Activated CD8-positive, alpha-beta memory T cell treated with anti-CD3 and anti-CD28 coated beads, Interleukin-2, amount 10 ng/mL, durations not matched to agents 7 days and 5 days (primary cell): ENCODE results near the gene CD82. TPM values are rescaled to one million over a fixed set of nuclear protein-coding genes. Genes with fewer than 3 reads are reported as not detected.
A peak's percentile ranks its signal among the peaks of the same experiment; 100 is the strongest.

Source experiments
- ATAC-seq: fragments of 150-1000 bp; cut with Tn5 transposase; one replicate; pipeline ENCODE4 v1.10.0; 2021; ENCODE audit warnings: moderate library complexity
- CTCF ChIA-PET: fragments of 350-600 bp; sonication (Branson Sonifier 250); formaldehyde crosslinking; loops from one replicate; lab custom pipeline; 2021; ENCODE audit warnings: antibody characterized with exemption; lab: Charles Lee
- DNase-seq: peaks from one replicate; pipeline ENCODE4 v3.0.0-alpha.2; 2020
- H3K27ac Mint-ChIP-seq: one replicate; pipeline ENCODE4 v1.8.0; 2021; ENCODE audit warnings: mild to moderate bottlenecking, mixed read lengths
- H3K27me3 Mint-ChIP-seq: one replicate; pipeline ENCODE4 v1.8.0; 2021; ENCODE audit warnings: mixed read lengths
- H3K36me3 Mint-ChIP-seq: one replicate; pipeline ENCODE4 v1.8.0; 2021; ENCODE audit warnings: mild to moderate bottlenecking, mixed read lengths
- H3K4me1 Mint-ChIP-seq: one replicate; pipeline ENCODE4 v1.8.0; 2021; ENCODE audit warnings: mixed read lengths
- H3K4me3 Mint-ChIP-seq: one replicate; pipeline ENCODE4 v1.8.0; 2021; ENCODE audit warnings: mild to moderate bottlenecking, moderate library complexity, mixed read lengths
- H3K9me3 Mint-ChIP-seq: one replicate; pipeline ENCODE4 v1.8.0; 2022; ENCODE audit warnings: low read depth, mixed read lengths
- total RNA-seq, 2 experiments: library from RNA; stranded (reverse); gene quantifications; one replicate each; pipeline ENCODE4 v1.2.3, GENCODE V29; 2021

The CD82 gene
- total RNA-seq, 2 experiments from 2014 or later, result 90.2 to 285 TPM

DNA sequence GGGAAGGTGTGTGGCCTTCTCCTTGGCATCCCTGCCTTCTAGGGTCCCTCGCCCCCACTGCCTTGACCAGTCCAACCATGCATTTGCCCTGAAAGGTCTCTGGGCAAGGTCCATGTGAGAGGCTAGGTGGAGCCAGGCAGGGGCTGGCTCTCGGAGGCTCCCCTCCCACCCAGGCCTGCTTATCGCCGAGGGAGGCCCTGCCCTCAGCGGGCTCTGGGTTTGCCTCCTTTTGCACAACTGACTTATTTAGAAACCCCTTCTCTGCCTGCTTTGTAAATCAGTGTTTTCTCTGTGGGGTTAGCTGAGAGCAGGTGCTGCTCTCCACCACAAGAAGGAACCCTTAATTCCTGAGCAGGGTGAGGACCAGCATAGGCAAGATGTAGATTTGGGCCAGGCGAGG, 47.7 kb downstream of the CD82 start:
- peak overlapping the region; percentile 52 for H3K27ac Mint-ChIP-seq
- ATAC-seq (no peak), DNase-seq (no peak)
- CTCF ChIA-PET, result interaction anchor here (0.9 to 21.3 kb wide), 9 partner anchors 11 to 298 kb away, joined by 3 to 530 read pairs (median 6); partner anchors contain the start of gene CD82
- no peaks in the 10 kb centered on the region for H3K9me3 Mint-ChIP-seq
- peaks cover 19% of the 10 kb centered on the region for H3K36me3 Mint-ChIP-seq
- no peak overlapping the region for H3K4me3 Mint-ChIP-seq
- no peaks in the 10 kb centered on the region for H3K27me3 Mint-ChIP-seq
- peaks cover 75% of the 10 kb centered on the region for H3K4me1 Mint-ChIP-seq

DNA sequence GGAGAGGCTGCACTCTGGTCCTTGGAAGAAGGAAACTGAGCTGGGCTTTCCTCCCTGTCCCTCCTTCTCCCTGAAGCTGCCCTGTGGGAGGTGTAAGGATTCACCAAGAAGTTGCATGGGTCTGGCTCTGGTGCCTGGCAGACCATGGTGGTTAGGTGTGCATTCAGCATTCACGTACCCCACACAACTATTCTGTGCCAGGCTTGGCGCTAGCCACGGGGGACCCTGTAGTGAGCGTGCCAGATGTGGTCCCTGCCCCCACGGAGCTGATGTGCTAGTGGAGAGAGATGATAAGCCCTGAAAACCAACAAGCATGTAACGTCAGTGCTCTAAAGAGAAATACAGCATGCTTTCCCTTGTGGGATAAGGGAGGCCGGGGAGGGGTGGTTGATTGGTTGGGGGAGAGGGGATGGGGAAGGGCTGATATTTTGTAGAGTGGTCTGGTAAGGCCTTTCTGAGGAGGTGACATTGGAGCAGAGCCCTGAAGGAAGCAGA, 48.9 kb downstream of the CD82 start:
- H3K4me1 Mint-ChIP-seq, result peaks cover 64% of the 10 kb centered on the region
- H3K9me3 Mint-ChIP-seq, result no peaks in the 10 kb centered on the region
- no peak for DNase-seq
- no peaks in the 10 kb centered on the region for H3K27me3 Mint-ChIP-seq
- ATAC-seq, result no peak
- no peak overlapping the region for H3K4me3 Mint-ChIP-seq
- H3K36me3 Mint-ChIP-seq, result peaks cover 19% of the 10 kb centered on the region
- CTCF ChIA-PET, result interaction anchor here (1.0 to 21.3 kb wide), 4 partner anchors 12 to 54 kb away, joined by 3 to 530 read pairs (median 12); partner anchors contain the start of gene CD82
- H3K27ac Mint-ChIP-seq, result peak overlapping the region; percentile 54

DNA sequence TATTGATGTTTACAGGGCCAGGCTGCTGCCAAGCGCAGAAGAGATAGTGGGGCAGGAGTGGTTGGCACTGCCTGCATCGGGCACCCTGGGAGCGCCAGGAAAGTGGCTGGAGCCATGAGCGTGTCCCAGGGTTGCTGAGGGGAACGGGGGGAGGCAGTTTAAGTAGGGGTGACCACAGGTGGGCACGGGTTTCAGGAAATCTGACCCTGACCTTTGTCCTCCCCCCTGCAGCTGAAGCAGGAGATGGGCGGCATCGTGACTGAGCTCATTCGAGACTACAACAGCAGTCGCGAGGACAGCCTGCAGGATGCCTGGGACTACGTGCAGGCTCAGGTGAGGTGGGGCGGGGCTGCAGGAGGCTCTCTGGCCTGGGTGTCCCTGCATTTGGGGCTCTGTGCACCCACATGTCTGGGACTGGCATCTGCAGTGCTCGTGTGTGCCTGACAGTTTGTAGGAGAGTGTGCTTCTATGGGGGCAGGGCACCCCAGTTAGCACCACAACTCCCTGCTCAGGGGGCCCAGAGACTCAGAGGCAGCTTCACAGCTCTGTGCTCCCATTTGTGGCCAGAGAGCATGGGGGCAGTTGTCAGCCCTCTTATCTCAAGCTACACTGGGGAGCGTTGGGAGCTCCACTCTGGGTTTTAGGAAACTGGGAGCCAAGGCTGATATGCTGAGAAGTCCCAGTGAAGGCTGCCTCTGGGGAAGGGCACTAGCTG, 49.7 kb downstream of the CD82 start:
- ATAC-seq, result no peak
- Mint-ChIP-seq H3K36me3 (peaks cover 17% of the 10 kb centered on the region), H3K27me3 (no peaks in the 10 kb centered on the region), H3K4me1 (peaks cover 55% of the 10 kb centered on the region), H3K4me3 (no peak overlapping the region), H3K27ac (peak overlapping the region; percentile 54), H3K9me3 (no peaks in the 10 kb centered on the region)
- CTCF ChIA-PET, result interaction anchor here (1.1 to 21.3 kb wide), 3 partner anchors 44 to 81 kb away, joined by 3 to 530 read pairs (median 4); partner anchors contain the start of gene CD82
- DNase-seq, result no peak

DNA sequence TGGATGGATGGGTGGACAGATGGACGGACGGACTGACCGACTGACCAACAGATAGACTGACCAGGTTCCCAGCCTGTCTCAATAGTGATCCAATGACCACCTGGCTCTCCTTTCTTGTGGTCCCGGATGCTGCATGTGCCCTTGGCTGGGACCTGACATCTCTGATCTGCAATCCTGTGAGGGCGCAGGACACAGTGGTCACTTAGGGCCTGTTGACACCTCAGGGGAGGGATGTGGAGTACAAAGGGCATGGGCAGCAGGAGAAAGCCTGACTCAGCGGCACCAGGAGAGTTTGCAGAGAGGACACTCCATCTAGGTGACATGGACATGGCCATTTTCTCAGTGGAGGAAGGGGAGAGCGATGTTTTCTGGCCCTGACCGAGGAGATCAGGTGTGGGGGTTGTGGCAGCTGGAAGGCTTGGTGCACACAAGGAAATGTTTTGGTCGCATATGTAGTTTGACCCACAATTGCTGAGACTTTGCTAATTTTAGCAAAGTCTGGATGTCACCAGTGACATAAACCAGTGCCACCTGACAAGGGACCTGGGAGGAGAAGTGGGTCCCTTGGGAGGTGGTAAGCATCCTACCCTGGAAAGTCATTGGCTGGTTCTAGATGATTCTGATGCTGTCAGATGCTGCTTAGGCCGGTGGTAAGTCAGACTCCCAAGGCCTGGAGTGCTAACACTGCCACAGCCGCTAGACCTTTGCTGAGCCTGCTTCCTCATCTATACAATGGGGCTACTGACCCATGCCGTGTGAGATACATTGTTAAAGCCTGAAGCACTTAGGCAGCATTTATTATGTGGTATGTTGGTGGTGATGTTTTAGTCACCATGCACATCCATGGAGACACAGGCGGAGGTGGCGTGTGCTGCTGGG, 50.7 kb downstream of the CD82 start:
- no peaks in the 10 kb centered on the region for H3K9me3 Mint-ChIP-seq
- ATAC-seq (no peak), DNase-seq (no peak)
- no peak overlapping the region for H3K27ac Mint-ChIP-seq
- H3K4me1 Mint-ChIP-seq, result peaks cover 45% of the 10 kb centered on the region
- no peak overlapping the region for H3K4me3 Mint-ChIP-seq
- CTCF ChIA-PET, result interaction anchor here (0.8 to 21.3 kb wide), 35 partner anchors 9 to 522 kb away, joined by 3 to 530 read pairs (median 5); partner anchors contain the start of genes CD82 and EXT2
- peaks cover 17% of the 10 kb centered on the region for H3K36me3 Mint-ChIP-seq
- no peaks in the 10 kb centered on the region for H3K27me3 Mint-ChIP-seq

DNA sequence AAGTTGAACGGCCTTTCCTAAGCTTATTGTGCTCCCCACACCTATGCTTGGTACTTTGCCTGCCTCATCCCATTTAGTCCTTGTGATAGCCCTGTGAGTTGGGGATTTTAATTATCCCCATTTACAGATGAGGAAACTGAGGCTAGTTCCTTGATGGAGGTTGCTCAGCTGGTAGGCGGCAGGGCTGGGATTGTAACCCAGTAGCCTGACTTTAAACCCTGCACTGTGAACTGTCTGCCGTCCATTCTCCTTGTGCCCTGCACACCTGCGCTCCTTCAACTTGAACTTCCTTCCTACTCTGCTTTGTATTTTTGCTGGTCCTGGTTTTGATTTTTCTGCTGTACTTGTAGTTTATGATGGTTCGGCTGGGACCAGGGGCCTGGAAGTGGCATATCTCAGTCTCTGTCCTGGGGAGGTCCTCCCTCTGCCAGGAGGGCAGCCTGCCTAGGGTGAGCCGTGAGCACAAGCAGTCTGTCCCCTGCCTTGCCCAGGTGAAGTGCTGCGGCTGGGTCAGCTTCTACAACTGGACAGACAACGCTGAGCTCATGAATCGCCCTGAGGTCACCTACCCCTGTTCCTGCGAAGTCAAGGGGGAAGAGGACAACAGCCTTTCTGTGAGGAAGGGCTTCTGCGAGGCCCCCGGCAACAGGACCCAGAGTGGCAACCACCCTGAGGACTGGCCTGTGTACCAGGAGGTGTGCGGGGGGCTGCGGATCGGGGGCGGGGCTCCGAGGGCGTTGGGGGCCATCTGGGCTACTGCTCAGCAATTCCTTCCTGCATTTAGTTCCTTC, 52.4 kb downstream of the CD82 start:
- no peak overlapping the region for H3K27ac Mint-ChIP-seq
- peaks cover 17% of the 10 kb centered on the region for H3K36me3 Mint-ChIP-seq
- H3K9me3 Mint-ChIP-seq, result no peaks in the 10 kb centered on the region
- CTCF ChIA-PET, result interaction anchor here (0.7 to 21.3 kb wide), 45 partner anchors 8 to 523 kb away, joined by 3 to 530 read pairs (median 5); partner anchors contain the start of genes CD82 and EXT2
- DNase-seq (no peak), ATAC-seq (no peak)
- H3K4me1 Mint-ChIP-seq, result peaks cover 30% of the 10 kb centered on the region
- no peaks in the 10 kb centered on the region for H3K27me3 Mint-ChIP-seq
- H3K4me3 Mint-ChIP-seq, result no peak overlapping the region

DNA sequence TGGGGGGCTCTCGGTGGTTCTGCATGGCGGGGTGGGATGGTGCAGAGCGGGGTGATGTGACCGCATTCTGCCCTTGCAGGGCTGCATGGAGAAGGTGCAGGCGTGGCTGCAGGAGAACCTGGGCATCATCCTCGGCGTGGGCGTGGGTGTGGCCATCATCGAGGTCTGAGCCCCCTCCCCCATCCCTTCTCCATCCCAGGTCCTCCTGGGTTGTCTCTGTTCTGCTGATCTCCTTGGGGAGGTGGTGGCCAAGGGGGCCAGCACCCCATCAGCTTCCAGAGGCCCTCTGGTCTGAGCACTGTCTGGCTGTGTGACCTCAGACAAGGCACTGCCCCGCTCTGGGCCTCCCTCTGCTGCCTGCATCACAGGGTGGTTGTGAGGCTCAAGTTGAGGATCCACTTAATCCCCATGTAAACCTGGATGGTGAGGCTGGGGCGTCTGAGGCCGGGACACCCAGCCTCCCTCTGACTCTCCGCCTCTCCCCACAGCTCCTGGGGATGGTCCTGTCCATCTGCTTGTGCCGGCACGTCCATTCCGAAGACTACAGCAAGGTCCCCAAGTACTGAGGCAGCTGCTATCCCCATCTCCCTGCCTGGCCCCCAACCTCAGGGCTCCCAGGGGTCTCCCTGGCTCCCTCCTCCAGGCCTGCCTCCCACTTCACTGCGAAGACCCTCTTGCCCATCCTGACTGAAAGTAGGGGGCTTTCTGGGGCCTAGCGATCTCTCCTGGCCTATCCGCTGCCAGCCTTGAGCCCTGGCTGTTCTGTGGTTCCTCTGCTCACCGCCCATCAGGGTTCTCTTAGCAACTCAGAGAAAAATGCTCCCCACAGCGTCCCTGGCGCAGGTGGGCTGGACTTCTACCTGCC, 53.3 kb downstream of the CD82 start:
- DNase-seq (no peak), ATAC-seq (no peak)
- Mint-ChIP-seq H3K27me3 (no peaks in the 10 kb centered on the region), H3K9me3 (no peaks in the 10 kb centered on the region), H3K4me3 (no peak overlapping the region), H3K4me1 (peaks cover 27% of the 10 kb centered on the region), H3K36me3 (peaks cover 17% of the 10 kb centered on the region), H3K27ac (no peak overlapping the region)
- CTCF ChIA-PET, result interaction anchor here (1.6 to 21.3 kb wide), 6 partner anchors 11 to 1200 kb away, joined by 3 to 530 read pairs (median 14); partner anchors contain the start of gene CD82

DNA sequence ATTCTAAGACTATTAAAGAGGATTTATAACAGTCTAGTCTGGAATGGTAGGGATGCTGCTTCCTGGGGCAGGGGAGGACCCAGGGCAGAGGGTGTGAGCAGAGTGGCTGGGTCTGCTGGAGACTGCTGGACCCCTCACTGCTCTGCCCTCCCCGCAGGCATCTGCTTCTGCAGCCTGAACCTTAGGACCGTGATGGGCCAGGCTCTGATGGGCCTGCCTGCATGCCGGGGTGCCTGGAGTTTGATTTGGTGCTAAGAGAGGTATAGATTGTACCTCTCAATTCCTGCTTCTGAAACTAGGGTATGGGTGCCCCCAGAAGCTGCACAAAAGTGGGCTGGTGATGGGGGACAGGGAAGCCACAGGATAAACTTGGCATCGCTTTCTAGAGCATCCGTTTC, 54.9 kb downstream of the CD82 start:
- no peak overlapping the region for H3K27ac Mint-ChIP-seq
- H3K4me1 Mint-ChIP-seq, result peaks cover 13% of the 10 kb centered on the region
- no peaks in the 10 kb centered on the region for H3K27me3 Mint-ChIP-seq
- ATAC-seq, result no peak
- CTCF ChIA-PET, result interaction anchor here (1.1 to 21.3 kb wide), 8 partner anchors 8 to 1199 kb away, joined by 3 to 530 read pairs (median 3); partner anchors contain the start of gene CD82
- peaks cover 14% of the 10 kb centered on the region for H3K36me3 Mint-ChIP-seq
- DNase-seq, result peak; percentile 23
- no peaks in the 10 kb centered on the region for H3K9me3 Mint-ChIP-seq
- H3K4me3 Mint-ChIP-seq, result no peak overlapping the region

DNA sequence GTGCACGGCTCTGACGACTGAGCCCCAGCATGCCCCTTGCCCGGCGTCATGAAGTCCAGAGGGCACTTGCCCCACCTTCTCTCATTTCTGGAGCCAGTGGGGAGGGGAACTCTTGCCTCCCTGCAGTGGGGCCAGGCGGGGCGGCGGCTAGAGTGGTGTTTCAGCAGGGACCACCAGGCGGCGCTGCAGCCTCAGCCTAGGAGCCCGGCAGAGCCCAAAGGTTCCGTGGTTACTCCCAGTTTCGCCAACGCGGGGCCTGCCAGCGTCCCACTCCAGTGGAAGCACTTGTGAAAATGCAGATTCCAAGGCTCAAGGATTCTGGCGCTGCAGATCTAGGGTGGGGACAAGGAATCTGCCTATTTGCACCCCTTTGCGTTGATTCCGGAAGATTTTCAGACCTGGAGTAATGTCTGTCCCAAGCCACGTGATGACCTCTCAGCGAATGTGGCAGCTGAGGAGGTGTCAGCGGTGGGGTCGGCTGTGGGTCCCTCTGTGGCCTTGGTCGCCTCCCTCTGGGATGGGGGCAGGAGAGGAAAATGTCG, 55.7 kb downstream of the CD82 start:
- CTCF ChIA-PET, result interaction anchor here (1.1 to 21.3 kb wide), 14 partner anchors 7 to 315 kb away, joined by 3 to 530 read pairs (median 3); partner anchors contain the start of genes CD82 and TSPAN18
- no peak overlapping the region for H3K27ac Mint-ChIP-seq
- no peak overlapping the region for H3K4me3 Mint-ChIP-seq
- H3K9me3 Mint-ChIP-seq, result no peaks in the 10 kb centered on the region
- peaks cover 6% of the 10 kb centered on the region for H3K4me1 Mint-ChIP-seq
- peaks cover 7% of the 10 kb centered on the region for H3K36me3 Mint-ChIP-seq
- peak; percentile 68 for DNase-seq
- ATAC-seq, result peak; percentile 66
- H3K27me3 Mint-ChIP-seq, result no peaks in the 10 kb centered on the region

DNA sequence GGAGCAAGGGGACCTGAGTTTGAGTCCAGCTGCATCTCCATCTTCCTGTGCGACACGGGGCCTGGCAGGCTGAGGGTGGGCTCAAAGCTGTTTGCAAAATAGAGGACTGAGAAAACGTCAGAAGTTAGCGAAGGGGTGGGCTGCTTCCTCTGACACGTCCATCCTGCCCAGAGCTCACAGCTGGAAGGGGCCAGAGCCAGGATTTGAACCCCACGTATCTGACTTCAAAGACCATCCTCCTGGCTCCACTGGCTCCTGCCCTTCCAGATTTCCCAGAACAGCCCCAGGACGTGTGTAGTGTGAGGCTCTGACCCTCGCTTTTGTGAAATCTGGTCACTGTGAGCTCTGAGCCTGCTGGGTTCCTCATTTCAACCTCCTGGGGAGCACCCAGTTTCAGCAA, 56.3 kb downstream of the CD82 start:
- no peak overlapping the region for H3K27ac Mint-ChIP-seq
- peaks cover 4% of the 10 kb centered on the region for H3K36me3 Mint-ChIP-seq
- DNase-seq, result peak; percentile 31
- no peaks in the 10 kb centered on the region for H3K9me3 Mint-ChIP-seq
- no peak overlapping the region for H3K4me3 Mint-ChIP-seq
- no peak for ATAC-seq
- no peaks in the 10 kb centered on the region for H3K27me3 Mint-ChIP-seq
- H3K4me1 Mint-ChIP-seq, result peaks cover 6% of the 10 kb centered on the region
- CTCF ChIA-PET, result interaction anchor here (1.1 to 21.3 kb wide), 10 partner anchors 10 to 315 kb away, joined by 3 to 530 read pairs (median 3); partner anchors contain the start of genes CD82 and TSPAN18

DNA sequence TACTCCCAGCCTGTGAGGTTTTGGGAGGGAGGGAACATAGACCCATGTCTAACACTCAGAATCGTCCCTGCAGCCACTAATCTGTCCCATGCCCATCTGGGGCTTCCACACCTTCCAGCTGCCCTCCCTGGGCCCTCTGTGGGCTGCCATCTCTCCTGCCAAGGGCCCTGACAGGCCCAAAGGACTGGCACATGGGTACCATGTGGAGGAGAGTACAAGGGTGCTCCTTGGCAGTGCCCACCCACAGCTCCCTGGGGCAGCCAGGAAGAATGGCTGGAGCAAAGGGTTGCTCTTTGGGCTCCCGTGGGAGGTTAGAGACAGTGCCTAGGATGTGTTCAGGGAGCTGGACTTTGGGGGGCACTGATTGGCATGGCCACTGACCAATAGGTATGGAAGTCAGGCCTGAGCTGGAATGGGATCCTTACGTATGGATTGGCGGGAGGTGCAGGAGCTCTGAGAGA, 56.8 kb downstream of the CD82 start:
- Mint-ChIP-seq H3K9me3 (no peaks in the 10 kb centered on the region), H3K4me1 (peaks cover 6% of the 10 kb centered on the region), H3K27ac (no peak overlapping the region), H3K4me3 (no peak overlapping the region), H3K36me3 (peaks cover 3% of the 10 kb centered on the region), H3K27me3 (no peaks in the 10 kb centered on the region)
- CTCF ChIA-PET, result interaction anchor here (1.1 to 21.3 kb wide), 10 partner anchors 11 to 314 kb away, joined by 3 to 530 read pairs (median 3); partner anchors contain the start of genes CD82 and TSPAN18
- ATAC-seq (no peak), DNase-seq (peak; percentile 36)

DNA sequence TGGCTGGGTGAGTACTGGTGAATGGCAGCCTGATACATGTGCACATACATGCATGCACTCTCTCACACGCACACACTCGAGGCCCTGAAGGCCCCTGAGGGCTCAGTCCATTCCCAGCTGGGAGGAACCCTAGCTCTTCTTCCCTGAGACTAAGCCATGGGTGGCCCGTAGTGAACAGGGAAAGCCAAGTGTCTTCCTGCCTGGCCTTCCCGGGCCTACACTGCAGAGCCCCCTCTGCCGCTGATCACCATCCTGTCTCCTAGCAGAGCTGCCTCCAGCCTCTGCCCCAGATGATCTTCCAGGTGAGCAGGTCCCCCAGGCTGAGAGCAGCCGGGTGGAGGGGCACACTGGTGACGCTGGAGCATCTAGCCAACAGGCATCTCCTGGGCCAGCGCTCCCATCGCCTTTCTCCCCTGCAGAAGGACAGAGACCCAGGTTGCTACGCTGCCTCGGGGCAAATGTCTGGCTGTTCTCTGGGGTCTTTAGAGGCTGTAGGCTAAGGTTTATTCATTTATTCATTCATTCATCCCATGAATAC, 57.3 kb downstream of the CD82 start:
- Mint-ChIP-seq H3K4me3 (no peak overlapping the region), H3K9me3 (no peaks in the 10 kb centered on the region), H3K4me1 (peaks cover 6% of the 10 kb centered on the region), H3K27ac (no peak overlapping the region), H3K36me3 (peaks cover 2% of the 10 kb centered on the region), H3K27me3 (no peaks in the 10 kb centered on the region)
- CTCF ChIA-PET, result interaction anchor here (1.2 to 21.3 kb wide), 8 partner anchors 11 to 314 kb away, joined by 3 to 530 read pairs (median 9); partner anchors contain the start of gene CD82
- ATAC-seq, result no peak
- no peak for DNase-seq
